Hepatocyte (in vitro differentiated cells): ENCODE data around the gene SPOPL.

Experiments used
- EZH2 ChIP-seq: fragments of 200-600 bp; sonication (generic); IDR thresholded peaks from 2 replicates; pipeline ENCODE4 v1.6.1; 2016; ENCODE audit warnings: antibody characterized with exemption, mild to moderate bottlenecking, borderline replicate concordance
- EZH2phosphoT487 ChIP-seq: fragments of 200-600 bp; sonication (generic); IDR thresholded peaks from one replicate; pipeline ENCODE4 v1.6.1; 2018; ENCODE audit warnings: antibody characterized with exemption, mild to moderate bottlenecking, low read depth, moderate library complexity; ENCODE audit not compliant: unreplicated experiment, severe bottlenecking
- TF ChIP-seq, protein P1 (sequence below): fragments of 200-600 bp; sonication (generic); IDR thresholded peaks from 2 replicates; pipeline ENCODE4 v1.5.1; 2016; ENCODE audit warnings: antibody characterized with exemption, mild to moderate bottlenecking; ENCODE audit not compliant: poor library complexity

DNA sequence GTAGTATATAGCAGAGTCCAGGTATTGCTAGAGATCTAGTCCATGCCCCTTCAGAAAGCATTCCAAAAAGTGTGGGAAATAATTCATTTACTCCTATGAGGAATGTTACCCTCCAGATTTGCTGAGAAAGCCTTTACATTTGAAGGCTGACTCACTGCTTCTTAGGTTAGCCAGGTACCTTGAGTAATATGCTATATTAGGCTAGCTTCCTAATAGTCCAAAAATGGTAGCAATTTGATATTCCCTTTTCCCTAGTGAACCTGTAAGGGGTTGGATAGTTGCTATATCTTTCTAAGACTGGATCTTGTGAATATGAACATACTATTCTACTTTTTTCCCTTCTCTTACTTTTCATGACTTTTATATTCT lies 63.6 kb downstream of the SPOPL start:
- TF ChIP-seq, protein P1, sequence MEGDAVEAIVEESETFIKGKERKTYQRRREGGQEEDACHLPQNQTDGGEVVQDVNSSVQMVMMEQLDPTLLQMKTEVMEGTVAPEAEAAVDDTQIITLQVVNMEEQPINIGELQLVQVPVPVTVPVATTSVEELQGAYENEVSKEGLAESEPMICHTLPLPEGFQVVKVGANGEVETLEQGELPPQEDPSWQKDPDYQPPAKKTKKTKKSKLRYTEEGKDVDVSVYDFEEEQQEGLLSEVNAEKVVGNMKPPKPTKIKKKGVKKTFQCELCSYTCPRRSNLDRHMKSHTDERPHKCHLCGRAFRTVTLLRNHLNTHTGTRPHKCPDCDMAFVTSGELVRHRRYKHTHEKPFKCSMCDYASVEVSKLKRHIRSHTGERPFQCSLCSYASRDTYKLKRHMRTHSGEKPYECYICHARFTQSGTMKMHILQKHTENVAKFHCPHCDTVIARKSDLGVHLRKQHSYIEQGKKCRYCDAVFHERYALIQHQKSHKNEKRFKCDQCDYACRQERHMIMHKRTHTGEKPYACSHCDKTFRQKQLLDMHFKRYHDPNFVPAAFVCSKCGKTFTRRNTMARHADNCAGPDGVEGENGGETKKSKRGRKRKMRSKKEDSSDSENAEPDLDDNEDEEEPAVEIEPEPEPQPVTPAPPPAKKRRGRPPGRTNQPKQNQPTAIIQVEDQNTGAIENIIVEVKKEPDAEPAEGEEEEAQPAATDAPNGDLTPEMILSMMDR: no peak
- TF ChIP-seq EZH2: no peak
- TF ChIP-seq EZH2phosphoT487: no peak
